Measurements from ENCODE around the gene FMOD.

FMOD gene

GRCh38 chr1:203331224-203331623 is 19.7 kb downstream of the FMOD start:
- Histone ChIP-seq H3K9ac (ENCODE audit: low read length) (no peak overlapping the region), H3K4me3 (ENCODE audit: low read length) (no peak overlapping the region), H3K27ac (ENCODE audit: low read depth, low read length) (no peak overlapping the region), H3K27me3 (ENCODE audit: control insufficient read depth, insufficient read depth, low read length) (no peaks in the 10 kb centered on the region), H3K4me1 (ENCODE audit: control insufficient read depth, insufficient read depth, low read length) (peaks cover 13% of the 10 kb centered on the region), H3K36me3 (ENCODE audit: control insufficient read depth, insufficient read depth, low read length) (no peaks in the 10 kb centered on the region)

- peaks cover 13% of the 10 kb centered on the region for H3K4me1 ChIP-seq (ENCODE audit: control insufficient read depth, insufficient read depth, low read length)
- H3K27me3 ChIP-seq (ENCODE audit: control insufficient read depth, insufficient read depth, low read length): no peaks in the 10 kb centered on the region
- no peak overlapping the region for H3K4me3 ChIP-seq (ENCODE audit: low read length)
- no peak overlapping the region for H3K27ac ChIP-seq (ENCODE audit: low read depth, low read length)
- H3K9ac ChIP-seq (ENCODE audit: low read length): no peak overlapping the region
- no peaks in the 10 kb centered on the region for H3K36me3 ChIP-seq (ENCODE audit: control insufficient read depth, insufficient read depth, low read length)
Measured at GRCh38 chr1:203328714-203329122, 22.2 kb downstream of the FMOD start.

DNA sequence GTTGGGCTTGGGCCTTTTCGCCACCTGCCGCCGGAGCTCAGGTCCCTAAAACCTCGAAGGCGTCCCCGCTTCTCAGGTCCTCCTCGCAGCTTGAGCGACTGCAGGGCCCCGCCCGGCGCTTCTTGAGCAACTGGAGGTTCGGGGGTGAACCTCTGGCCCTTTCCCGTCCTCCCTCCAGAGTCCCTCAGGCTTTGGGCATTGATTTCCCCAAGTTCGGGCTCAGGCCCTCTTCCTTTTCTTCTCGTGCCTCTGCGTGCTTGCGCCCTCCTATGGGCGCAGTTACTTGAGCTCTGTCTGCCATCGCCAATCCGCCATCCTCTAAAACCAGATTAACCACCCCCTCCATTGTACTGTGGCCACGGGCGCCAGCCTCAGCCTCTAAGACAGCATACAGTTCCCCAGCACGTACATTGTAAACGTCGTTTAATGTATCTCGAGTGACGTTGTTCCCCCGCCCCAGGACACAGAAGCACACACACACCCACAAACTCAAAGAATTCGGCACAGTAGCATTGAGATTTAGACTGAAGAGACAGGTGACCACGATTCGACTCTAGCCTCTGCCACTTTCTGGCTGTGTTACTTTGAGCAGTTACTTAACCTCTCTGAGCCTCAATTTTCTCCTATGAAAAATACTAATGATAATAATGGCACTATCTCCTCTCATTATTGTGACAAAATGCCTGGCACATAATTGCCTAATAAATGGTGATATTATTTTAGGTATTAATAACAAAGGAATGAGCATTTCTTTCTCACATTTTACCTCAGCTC is 23.1 kb downstream of the FMOD start:
- H3K4me3 ChIP-seq (ENCODE audit: low read length): peak overlapping the region; percentile 65
- peak overlapping the region; percentile 94 for H3K27ac ChIP-seq (ENCODE audit: low read depth, low read length)
- H3K4me1 ChIP-seq (ENCODE audit: control insufficient read depth, insufficient read depth, low read length): peaks cover 13% of the 10 kb centered on the region
- no peaks in the 10 kb centered on the region for H3K27me3 ChIP-seq (ENCODE audit: control insufficient read depth, insufficient read depth, low read length)
- no peaks in the 10 kb centered on the region for H3K36me3 ChIP-seq (ENCODE audit: control insufficient read depth, insufficient read depth, low read length)
- peak overlapping the region; percentile 57 for H3K9ac ChIP-seq (ENCODE audit: low read length)

- H3K27me3 ChIP-seq (ENCODE audit: control insufficient read depth, insufficient read depth, low read length): no peaks in the 10 kb centered on the region
- H3K27ac ChIP-seq (ENCODE audit: low read depth, low read length): peak overlapping the region; percentile 94
- H3K4me3 ChIP-seq (ENCODE audit: low read length): peak overlapping the region; percentile 70
- H3K4me1 ChIP-seq (ENCODE audit: control insufficient read depth, insufficient read depth, low read length): peaks cover 13% of the 10 kb centered on the region
- peak overlapping the region; percentile 62 for H3K9ac ChIP-seq (ENCODE audit: low read length)
- no peaks in the 10 kb centered on the region for H3K36me3 ChIP-seq (ENCODE audit: control insufficient read depth, insufficient read depth, low read length)
Measured at GRCh38 chr1:203326830-203327683, 23.9 kb downstream of the FMOD start.

DNA sequence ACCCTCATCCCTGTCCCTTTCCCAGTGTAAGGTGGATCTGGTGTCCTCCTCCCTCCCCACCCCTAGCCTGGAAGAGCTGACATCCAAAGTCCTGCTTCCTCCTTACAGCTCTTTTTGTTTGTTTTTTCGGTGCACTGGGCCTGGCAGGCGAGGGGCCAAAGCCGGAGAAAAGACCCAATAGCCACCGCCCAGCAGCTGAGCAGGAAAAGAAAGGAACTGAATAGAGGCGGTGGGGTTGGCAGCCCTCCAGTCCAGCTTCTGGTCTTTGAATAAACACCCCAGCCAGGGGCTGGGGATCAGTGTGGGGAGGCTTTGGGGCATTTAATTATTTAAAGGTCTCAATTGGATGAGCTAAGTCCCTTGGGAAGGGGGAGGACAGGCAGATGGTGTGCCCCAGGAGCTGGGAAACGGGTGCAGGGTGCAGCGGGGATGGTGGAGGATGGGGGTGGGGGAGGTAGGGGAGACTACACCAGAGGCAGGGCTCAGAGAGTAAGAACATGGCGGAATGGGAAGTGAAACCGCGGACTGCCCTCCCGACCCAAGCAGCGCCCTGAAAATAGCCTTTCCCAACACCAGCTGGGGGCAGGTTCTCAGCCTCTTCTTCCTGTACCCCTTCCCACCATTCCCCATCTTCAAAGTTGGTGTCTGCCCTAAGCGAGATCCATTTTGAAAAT is 25.4 kb downstream of the FMOD start:
- Histone ChIP-seq H3K4me1 (ENCODE audit: control insufficient read depth, insufficient read depth, low read length) (peaks cover 13% of the 10 kb centered on the region), H3K27ac (ENCODE audit: low read depth, low read length) (no peak overlapping the region), H3K36me3 (ENCODE audit: control insufficient read depth, insufficient read depth, low read length) (no peaks in the 10 kb centered on the region), H3K9ac (ENCODE audit: low read length) (no peak overlapping the region), H3K27me3 (ENCODE audit: control insufficient read depth, insufficient read depth, low read length) (no peaks in the 10 kb centered on the region), H3K4me3 (ENCODE audit: low read length) (peak overlapping the region; percentile 12)

DNA sequence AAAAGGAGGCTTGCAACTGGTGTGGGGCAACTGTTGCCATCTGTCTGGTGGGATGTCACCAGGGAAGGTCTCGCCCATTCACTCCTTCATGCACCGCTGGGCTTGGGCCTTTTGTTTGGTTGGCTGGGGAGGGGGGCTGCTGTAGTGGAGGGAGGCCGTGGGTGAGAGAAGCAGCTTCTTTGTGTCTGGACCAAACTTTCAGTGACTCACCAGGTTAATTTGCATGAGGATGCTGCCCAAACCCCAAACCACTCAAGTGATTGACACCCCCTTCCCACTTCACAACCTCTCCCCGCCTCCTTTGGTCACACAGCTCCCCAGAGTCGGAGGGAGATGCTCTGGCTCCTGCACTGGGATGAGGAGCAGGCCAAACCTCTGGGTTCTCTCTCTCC is 25.9 kb downstream of the FMOD start:
- Histone ChIP-seq H3K27ac (ENCODE audit: low read depth, low read length) (no peak overlapping the region), H3K4me1 (ENCODE audit: control insufficient read depth, insufficient read depth, low read length) (peaks cover 13% of the 10 kb centered on the region), H3K27me3 (ENCODE audit: control insufficient read depth, insufficient read depth, low read length) (no peaks in the 10 kb centered on the region), H3K9ac (ENCODE audit: low read length) (no peak overlapping the region), H3K36me3 (ENCODE audit: control insufficient read depth, insufficient read depth, low read length) (no peaks in the 10 kb centered on the region), H3K4me3 (ENCODE audit: low read length) (peak overlapping the region; percentile 12)

- H3K27me3 ChIP-seq (ENCODE audit: control insufficient read depth, insufficient read depth, low read length): no peaks in the 10 kb centered on the region
- peak overlapping the region; percentile 3 for H3K4me3 ChIP-seq (ENCODE audit: low read length)
- H3K27ac ChIP-seq (ENCODE audit: low read depth, low read length): no peak overlapping the region
- H3K4me1 ChIP-seq (ENCODE audit: control insufficient read depth, insufficient read depth, low read length): peaks cover 13% of the 10 kb centered on the region
- no peaks in the 10 kb centered on the region for H3K36me3 ChIP-seq (ENCODE audit: control insufficient read depth, insufficient read depth, low read length)
- no peak overlapping the region for H3K9ac ChIP-seq (ENCODE audit: low read length)
Measured at GRCh38 chr1:203324105-203325025, 26.6 kb downstream of the FMOD start.

GRCh38 chr1:203323587-203323986 is 27.3 kb downstream of the FMOD start:
- peaks cover 13% of the 10 kb centered on the region for H3K4me1 ChIP-seq (ENCODE audit: control insufficient read depth, insufficient read depth, low read length)
- H3K9ac ChIP-seq (ENCODE audit: low read length): no peak overlapping the region

DNA sequence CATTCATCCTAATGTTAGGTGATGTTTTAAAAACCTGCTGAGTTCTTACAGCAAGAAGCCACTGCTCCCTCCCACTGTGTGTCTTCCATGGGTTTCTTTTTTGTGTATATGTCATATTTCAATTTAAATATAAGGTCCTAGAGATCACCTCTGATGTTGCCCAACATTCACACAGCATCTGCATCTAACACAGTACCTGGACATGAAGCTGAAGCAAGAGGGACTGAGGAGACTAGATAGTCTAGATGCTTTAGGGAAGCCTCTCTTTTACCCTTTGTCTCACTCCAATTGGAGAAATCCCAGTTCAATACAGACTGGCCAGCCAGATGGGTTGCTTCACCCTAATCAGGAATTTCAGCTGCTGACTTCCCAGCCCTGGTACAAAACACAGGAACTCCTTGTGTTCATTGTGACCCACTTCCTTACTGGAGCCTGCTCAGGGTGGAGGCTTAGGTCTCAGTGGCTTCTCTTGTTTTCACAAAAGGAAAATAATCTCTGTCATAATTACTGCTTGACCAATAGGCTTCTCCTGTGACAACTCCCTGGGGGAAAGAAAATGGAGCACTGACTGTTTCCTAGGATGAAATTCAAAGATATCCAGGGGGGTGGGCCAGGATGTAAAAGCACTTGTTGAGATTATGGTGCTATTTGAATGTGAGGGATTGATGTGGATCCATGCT is 28.3 kb downstream of the FMOD start:
- no peak overlapping the region for H3K9ac ChIP-seq (ENCODE audit: low read length)

More at GRCh38 chr1:203323587-203323986, 27.3 kb downstream of the FMOD start:
- Histone ChIP-seq H3K4me3 (ENCODE audit: low read length) (no peak overlapping the region), H3K27ac (ENCODE audit: low read depth, low read length) (no peak overlapping the region), H3K36me3 (ENCODE audit: control insufficient read depth, insufficient read depth, low read length) (no peaks in the 10 kb centered on the region), H3K27me3 (ENCODE audit: control insufficient read depth, insufficient read depth, low read length) (no peaks in the 10 kb centered on the region)

GRCh38 chr1:203321273-203322052 is 29.5 kb downstream of the FMOD start:
- Histone ChIP-seq H3K4me1 (ENCODE audit: control insufficient read depth, insufficient read depth, low read length) (peaks cover 3% of the 10 kb centered on the region), H3K4me3 (ENCODE audit: low read length) (no peak overlapping the region), H3K27ac (ENCODE audit: low read depth, low read length) (no peak overlapping the region), H3K9ac (ENCODE audit: low read length) (no peak overlapping the region), H3K27me3 (ENCODE audit: control insufficient read depth, insufficient read depth, low read length) (no peaks in the 10 kb centered on the region), H3K36me3 (ENCODE audit: control insufficient read depth, insufficient read depth, low read length) (no peaks in the 10 kb centered on the region)

More for the DNA sequence above, 28.3 kb downstream of the FMOD start:
- no peak overlapping the region for H3K27ac ChIP-seq (ENCODE audit: low read depth, low read length)
- H3K27me3 ChIP-seq (ENCODE audit: control insufficient read depth, insufficient read depth, low read length): no peaks in the 10 kb centered on the region
- H3K36me3 ChIP-seq (ENCODE audit: control insufficient read depth, insufficient read depth, low read length): no peaks in the 10 kb centered on the region
- peaks cover 9% of the 10 kb centered on the region for H3K4me1 ChIP-seq (ENCODE audit: control insufficient read depth, insufficient read depth, low read length)
- no peak overlapping the region for H3K4me3 ChIP-seq (ENCODE audit: low read length)
